Forelimb muscle (tissue), 1 donor: Measurements from ENCODE around the gene NCK2. TPM values are rescaled to one million over a fixed set of nuclear protein-coding genes. Genes with fewer than 3 reads are reported as not detected.

Experiments
- DNase-seq: peaks from one replicate; pipeline ENCODE4 v3.0.0-alpha.2; 2013; ENCODE audit warnings: low read depth
- polyA plus RNA-seq: library from polyadenylated mRNA; unstranded; fragments of 120-200 nt; gene quantifications from one replicate; pipeline ENCODE4 v1.2.1, GENCODE V29; 2013; ENCODE audit not compliant: insufficient read length

NCK2 gene
- polyA plus RNA-seq, 1 donor, result 72.5 TPM

GRCh38 chr2:105848367-105848766 lies 103.7 kb downstream of the NCK2 start:
- DNase-seq, result no peak

GRCh38 chr2:105849431-105850179 lies 104.9 kb downstream of the NCK2 start:
- DNase-seq, result no peak

- no peak for DNase-seq
These were observed 107.4 kb downstream of the NCK2 start for GRCh38 chr2:105852066-105852465.

- no peak for DNase-seq
These were observed 108.8 kb downstream of the NCK2 start for GRCh38 chr2:105853354-105854088.

- DNase-seq, result no peak
These were observed 110.3 kb downstream of the NCK2 start for GRCh38 chr2:105854972-105855371.

- DNase-seq, result no peak
These were observed 111.9 kb downstream of the NCK2 start for GRCh38 chr2:105856581-105856980.

- DNase-seq, result no peak
These were observed 112.5 kb downstream of the NCK2 start for GRCh38 chr2:105857076-105857740.

- DNase-seq, result no peak
These were observed 114.4 kb downstream of the NCK2 start for GRCh38 chr2:105858868-105859693.

- no peak for DNase-seq
These were observed 114.9 kb downstream of the NCK2 start for GRCh38 chr2:105859694-105859951.

- DNase-seq, result no peak
These were observed 115.9 kb downstream of the NCK2 start for GRCh38 chr2:105860567-105860966.

- DNase-seq, result no peak
These were observed 116.5 kb downstream of the NCK2 start for GRCh38 chr2:105861200-105861599.

GRCh38 chr2:105862843-105863242 lies 118.1 kb downstream of the NCK2 start:
- no peak for DNase-seq

- no peak for DNase-seq
These were observed 119.5 kb downstream of the NCK2 start for GRCh38 chr2:105864262-105864661.

GRCh38 chr2:105865222-105865913 lies 120.7 kb downstream of the NCK2 start:
- DNase-seq, result no peak

GRCh38 chr2:105866216-105867185 lies 121.8 kb downstream of the NCK2 start:
- DNase-seq, result no peak

- no peak for DNase-seq
These were observed 122.9 kb downstream of the NCK2 start for GRCh38 chr2:105867587-105867986.

GRCh38 chr2:105868060-105868459 lies 123.3 kb downstream of the NCK2 start:
- DNase-seq, result no peak

- DNase-seq, result no peak
These were observed 124.6 kb downstream of the NCK2 start for GRCh38 chr2:105869341-105869740.

GRCh38 chr2:105870062-105870461 lies 125.3 kb downstream of the NCK2 start:
- DNase-seq, result no peak

GRCh38 chr2:105870858-105871257 lies 126.1 kb downstream of the NCK2 start:
- DNase-seq, result no peak
